Stimulated activated CD8-positive, alpha-beta memory T cell treated with anti-CD3 and anti-CD28 coated beads, Interleukin-4, amount 100 ng/mL, for 4 hours (primary cell): Measurements from ENCODE around the gene WNT11.

ENCODE experiments used
- DNase-seq, 2 donors: peaks; one replicate each; pipeline ENCODE4 v3.0.0-alpha.2; 2020; ENCODE audit warnings: low read depth in 2 of 2, low spot score in 1 of 2

The WNT11 gene

DNA sequence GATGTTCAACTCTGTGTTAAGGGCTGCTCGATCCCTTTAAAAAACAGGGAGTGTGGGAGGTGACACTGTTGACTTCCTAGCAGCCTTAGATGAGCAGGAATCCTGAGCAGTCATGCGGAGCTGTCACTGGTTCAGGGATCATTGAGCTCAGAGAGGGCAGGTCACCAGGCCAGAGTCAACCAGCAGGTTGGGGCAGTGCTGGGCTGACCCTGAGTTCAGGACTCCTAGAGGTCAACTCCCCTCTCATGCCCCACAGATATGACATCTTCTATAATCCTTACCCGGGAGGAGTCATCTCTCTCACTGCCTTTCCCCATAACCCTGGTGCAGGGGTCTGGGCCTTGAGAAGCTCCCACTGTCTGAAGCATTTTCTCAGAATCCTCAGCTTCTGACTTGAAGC is 12.9 kb upstream of the WNT11 start:
- no peak for DNase-seq

DNA sequence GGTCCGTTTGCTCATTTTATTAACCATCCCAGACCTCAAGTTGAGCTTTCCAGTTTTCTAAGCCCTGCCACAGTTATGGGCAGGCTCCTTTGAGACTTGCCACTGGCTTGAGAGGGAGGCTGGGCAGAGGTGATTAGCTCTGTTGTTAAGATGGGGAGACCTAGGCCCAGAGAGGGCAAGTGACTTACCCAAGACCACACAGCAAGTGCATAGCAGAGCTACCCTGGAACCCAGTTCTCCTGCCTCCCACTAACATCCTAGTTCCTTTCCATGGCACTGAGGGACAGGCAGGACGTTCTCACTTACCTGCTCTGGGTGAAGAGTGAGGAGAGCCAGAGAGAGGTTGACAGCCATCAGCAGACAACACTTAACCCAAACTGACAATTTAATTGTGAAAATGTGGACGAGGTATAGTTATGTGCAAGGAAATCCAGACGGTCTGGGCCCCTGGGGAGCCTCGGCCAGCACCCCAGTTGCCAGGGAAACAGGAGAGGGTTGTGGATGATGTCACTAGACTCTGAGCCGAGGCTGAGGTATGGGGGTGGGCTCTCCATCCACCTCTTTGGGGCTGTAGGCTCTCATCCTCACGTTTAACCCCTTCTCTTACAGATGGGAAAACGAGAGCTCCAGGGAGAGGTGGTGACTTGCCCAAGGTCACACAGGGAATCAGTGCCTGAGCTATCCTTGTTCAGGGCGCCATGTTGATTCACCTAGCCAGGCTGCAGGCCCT is 12.3 kb upstream of the WNT11 start:
- no peak for DNase-seq

DNA sequence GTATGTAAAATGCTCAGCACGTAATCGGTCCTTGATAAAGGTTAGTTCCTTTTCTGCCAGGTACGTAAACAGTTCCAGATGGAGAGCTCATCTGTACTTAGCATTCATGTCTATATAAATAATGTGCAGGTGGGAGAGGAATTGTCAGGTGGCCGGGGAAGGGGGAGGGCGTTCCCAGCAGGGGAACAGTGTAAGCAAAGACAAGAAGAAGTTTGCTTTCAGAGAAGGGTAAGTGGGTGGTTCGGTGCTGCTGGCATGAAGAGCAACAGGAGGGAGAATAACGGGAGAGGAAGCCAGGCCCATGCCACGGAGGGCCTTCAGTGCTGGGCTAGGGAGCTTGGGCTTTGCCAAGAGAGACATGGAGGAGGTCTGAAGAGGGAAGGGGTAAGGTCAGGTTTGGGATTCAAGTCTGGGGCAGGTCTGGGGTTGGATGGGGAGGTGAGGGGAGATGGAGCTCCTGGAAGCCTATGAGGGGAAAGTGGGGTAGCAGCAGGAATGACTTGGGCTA is 11.4 kb upstream of the WNT11 start:
- DNase-seq = no peak

DNA sequence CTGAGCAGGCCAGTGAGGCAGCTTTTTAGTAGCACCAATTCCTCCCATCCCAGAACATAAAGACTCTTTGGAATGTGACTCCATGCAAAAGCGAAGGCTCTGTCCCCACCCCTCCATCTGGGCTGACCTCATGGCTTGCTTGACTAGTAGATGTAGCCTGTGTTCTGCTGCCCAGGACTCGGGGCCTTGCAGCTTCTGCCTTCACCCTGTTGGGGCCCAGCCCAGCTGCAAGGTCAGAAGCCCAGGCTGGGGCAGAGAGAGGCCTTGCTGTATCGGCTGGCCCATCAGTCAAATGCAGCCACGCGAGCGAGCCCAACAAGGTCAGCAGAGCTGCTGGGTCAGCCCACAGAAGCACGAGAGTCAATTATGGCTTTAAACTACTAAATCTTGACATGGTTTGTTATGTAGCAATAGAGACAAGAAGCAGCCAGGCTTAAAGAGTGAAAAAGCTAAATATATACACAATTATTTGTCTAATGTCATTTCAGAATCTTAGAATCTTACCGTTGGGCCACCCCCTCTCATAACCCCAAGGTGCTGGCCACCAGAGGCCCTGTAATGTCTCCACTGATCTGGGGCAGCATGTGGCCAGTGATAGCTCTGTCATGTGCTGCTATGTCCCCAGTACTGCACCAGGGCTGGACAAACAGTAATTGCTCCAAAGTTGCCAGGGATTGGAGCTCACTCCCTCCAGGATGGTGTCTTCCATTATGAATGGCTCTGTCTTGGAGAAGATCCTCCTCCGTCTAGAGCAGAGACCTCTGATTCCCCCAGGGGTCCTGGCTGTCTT is 10.4 kb upstream of the WNT11 start:
- no peak for DNase-seq

DNA sequence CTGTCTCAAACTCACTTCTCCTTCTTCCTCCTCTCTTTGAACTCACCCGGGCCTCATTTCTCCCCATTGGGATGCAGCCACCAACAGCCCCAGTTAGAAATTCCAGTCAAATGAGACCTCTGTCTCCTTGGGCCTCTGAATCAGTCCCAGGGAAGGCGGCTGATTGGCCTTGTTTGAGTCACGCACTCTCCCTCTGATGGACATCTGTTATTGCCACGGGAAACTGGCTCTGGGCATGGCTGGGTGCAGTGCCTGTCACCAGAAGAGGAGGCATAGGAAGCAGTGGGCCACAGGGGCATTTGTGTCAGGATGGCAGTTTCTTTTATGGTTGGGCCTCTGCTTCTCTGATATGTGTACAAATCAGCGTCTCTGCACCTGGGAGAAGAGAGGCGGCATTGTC is 9.6 kb upstream of the WNT11 start:
- DNase-seq = no peak

DNA sequence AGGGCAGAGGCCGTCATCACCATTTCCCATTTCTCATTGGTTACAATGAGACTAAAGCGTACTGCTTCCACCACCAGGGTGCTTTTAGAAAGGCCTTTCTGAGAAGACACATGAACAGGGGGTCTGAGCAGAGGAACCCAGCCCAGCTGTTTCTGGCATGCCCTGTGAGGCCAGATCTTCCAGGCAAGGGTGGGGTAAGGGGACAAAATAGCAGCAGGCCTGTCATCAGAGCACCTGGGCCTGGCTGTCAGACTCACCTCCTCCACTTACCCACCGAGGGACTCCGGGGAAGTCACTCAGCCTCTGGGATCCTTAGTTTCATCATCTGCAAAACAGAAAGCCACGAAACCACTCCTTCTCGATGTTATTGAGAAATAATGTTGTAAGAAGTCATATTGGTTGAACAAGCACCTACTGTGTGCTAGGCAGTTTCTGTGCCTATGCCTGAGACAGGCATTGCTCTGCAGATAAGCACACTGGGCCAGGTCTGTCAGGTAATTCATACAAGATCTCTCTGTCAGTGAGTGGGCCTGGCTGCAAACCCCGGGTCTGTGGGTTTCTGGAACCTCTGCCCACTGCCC is 8.8 kb upstream of the WNT11 start:
- DNase-seq = no peak

DNA sequence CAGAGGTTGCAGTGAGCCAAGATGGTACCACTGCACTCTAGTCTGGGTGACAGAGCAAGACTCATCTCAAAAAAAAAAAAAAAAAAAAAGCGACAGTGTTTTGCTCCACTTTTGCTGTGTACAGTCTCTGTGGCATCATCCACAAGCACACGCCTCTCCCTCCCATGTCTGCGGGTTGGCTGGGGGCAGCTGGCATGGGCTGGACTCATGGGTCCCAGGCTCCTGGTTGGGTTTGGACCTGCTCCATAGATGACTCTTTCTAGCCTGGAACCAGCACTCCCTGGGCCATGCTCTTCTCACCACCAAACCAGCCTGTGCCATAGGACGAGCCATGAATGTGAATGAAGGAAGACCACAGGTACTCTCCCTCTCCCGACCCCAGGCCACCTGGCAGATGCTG is 7.9 kb upstream of the WNT11 start:
- DNase-seq = no peak

DNA sequence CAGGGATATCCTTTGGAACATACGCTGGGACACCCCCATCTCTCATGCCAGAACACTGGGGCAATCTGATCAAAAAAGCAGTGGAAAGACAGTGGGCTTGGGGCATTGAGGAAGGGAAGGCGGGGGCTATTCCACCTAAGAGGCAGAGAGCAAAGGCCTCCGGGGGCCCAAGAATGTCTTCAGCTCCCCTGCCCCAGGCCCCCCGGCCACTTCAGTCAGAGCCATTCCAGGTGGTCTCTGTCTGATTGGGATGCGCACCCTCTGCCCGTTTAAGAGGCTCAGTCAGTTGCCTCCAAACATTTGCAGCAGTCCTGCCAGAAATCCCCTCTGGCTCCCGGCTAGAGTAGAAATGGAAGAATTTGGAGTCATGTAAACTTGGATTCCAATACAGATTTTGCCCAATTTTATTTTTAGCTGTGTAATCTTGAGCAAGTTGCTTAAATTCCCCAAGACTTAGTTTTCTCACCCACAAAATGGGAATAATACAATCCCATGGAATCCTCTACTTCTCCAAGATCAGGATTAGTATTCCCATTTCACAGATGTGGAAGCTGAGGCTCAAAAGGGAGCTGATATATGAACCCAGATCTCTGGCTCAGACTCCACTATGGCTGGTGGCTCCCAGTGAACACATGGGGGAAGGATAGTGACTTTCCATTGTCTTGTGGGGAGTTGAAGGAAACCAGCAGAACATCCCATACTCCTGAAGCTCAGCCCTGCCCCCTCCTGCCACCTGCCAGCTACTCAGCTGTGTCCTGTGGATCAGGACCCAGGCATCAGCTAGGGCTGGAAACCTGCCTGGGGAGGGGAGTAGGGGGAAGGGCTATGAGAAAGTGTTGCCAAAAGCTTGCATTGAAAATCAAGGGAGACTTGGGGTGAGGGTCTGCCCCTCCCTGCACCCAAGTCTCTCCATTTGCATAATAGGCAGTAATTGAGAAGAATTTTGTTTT is 6.1 kb upstream of the WNT11 start:
- DNase-seq = no peak

DNA sequence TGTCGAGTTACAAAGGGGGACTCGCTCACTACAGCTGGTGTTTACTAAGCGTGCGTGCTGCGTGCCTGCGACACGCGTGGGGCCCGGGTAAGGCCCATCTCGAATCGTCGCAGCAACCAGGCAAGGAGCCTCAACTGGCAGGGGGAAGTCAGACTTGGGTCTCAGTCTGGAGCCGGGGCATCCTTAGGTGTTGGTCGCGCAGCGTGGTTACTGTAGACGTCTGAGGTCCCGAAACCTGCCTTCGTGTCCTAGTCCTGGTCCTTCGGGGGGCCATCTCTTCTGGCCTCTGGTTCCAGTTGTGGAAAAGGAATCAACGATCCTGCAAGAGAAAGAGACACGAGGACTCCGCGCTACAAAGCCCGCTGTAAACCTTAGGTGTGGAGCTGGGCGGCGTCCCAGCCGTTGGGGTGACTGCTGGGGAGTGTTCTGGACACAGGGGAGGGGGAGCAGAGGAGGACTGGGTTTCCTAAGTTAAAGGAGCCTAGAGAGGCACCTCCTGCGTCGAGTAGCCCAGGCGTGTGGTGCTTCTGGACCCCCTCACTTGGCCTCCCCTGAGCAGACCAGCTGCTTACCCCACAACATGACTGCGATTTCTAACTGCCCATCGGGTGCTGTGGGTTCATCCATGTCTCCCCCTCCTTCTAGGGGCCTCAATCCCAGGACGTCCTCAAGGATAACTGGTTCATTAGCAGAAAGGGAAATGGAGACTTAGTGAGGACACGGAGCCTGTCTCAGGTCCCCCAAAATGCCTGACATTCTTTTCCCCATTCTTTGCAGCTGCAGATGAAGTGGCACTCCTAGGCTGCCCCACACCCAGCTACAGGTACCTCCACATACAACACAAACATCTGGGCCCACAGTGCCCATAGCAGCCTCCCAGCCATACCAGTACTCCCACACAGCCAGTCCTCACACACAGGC is 4.9 kb upstream of the WNT11 start:
- DNase-seq = no peak

DNA sequence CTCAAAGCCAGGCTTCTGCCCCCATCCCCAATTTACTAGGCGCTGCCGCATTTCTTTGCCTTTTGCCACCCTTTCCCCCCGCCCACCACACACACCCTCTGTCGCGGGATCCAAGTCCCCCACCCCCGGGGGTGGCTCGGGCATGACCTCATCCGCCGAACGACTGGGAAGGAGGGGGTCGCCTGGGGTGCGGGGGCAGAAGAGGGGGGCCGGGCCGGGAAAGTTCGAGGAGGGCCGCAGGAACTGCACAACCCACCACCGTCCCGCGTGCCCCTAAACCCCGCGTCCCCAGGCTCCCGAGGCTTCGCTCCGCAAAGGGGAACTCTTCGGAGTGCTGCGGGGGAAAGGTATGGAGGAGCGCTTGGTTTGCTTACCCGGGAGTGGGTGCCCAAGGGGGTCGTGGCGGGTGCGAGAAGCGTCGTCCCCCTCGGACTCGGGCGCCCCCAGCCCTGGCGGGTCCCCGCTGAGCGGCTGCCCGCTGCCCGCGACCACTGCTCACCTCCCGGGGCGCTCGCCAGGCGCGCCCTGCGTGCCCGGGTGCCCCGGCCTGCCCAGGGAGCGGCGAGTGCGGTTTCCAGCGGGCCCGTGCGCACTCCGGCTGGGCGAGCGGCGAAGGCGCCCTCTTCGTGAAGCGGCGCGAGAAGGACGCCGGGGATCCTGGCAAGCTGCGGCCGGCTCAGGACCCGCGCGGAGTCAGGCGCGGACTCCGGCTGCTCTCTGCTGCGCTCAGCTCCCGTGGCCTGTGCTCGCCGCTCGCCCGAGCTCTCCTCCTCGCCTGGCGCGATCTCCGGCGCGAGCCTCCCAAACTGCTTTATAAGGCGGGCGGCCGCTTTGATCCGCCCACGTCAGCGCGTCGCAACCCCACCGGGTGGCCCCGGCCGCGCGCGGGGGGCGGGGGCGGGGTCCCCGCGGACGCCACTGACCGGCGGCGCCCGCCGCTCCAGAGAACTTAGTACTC is 4.0 kb upstream of the WNT11 start:
- DNase-seq = no peak

DNA sequence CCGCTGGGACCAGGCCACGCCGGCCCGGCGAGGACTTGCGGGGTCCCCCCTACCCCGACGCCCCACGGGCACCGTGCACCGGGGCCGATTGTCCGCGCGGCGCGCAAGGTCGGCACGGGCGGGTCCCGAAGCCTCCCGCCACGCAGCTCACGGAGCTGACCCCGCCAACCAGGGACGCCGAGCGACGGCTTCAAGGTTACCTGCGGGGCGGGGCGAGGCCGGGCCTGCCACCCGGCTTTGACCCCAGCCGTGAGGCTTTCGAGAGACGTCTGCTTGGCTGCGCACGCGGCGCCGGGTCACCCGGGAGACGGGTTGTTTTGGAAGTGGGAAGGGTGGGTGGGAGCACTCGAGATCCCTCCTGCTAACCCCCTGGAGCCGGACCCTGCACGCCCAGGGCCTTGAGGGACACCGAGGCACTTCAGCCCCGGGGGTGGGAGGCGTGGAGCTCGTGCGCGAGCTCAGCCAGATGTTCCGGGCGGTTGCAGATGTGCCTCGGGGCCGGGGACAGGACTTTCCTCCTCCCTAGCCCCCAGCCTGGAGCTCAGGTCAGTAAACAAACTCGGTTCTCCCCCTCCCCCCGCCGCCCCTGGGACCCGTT is 3.2 kb upstream of the WNT11 start:
- no peak for DNase-seq

DNA sequence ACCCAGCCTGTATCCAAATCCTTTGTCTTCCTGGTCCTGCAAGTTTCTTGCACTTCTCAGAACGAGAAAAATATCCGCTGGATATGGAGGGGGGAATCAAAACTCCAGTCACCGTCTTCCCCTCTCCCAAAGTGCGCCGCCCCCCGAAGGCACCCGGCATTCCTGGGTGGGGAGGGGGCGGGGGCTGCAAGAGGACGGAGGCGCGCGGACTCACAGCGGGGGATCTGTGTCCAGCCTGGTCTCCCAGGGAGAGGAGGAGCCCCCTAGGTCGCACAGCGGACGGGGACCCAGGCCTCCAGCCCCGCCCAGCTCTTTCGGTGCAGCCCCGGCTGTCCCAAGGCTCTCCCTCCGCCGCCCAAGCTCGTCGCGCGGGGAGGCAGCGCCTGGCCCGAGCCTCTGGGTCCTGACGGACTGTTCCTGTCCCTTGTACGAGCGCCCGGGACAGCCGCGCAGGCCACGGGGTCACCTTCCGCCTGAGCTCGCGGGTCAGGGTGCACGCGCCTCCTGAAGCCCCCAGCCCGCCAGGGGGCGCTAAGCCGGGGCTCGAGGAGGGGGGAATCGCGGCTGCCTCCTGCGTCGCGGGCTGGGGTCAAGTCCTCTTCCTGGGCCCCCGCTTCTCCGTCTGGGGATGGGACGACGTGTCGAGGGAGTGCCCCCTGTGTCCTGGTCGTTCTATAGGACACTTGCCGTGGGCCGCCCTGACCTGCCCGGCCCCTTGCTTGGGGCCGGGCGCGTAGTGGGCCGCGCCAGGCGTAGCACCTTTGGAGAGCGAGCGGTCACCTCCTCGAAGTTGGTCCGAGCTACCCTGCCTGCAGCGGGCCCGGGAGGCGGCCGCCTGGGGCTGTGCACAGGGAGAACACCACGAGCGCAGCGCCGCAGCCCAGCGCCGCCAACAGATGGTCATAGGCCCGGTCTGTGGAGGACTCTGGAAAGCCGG is 2.4 kb upstream of the WNT11 start:
- DNase-seq = peak; percentile 43 to 62

DNA sequence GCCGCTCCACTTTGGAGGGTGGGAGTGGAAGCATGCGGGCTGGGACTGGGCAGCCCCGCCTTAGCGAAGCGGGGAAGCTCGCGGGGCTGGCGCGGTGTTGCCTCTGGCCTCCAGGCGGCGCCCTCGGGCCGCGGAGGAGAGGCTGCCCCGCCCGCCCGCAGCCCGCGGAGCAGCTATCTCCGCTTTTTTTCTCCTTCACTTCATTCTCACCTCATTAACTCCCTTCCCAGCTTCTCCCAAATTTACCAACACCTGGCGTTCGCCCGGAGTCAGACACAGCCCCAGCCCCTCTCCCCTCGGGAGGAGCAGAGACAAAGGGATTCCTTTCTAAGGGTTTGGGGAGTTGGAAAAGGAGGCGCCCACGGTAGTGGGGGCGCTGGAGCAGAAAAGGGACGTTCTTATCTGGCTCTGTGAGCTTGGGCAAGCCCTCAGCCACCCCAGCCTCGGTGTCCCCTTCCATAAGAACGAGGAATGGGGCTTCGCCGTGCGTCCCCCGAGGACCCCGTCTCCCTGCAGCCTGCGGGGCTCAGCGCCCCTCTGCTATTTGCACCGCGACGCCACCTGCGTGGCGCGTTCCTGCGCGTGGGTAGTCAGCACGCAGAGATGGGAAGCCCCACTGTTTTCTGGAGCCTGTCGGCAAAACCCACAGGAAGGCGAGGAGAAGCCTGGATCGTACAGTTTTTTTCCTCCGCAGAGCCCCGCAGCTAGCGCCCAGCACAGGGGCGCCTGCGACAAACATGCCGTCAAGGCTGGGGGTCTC is 1.5 kb upstream of the WNT11 start:
- peak; percentile 40 to 46 for DNase-seq

DNA sequence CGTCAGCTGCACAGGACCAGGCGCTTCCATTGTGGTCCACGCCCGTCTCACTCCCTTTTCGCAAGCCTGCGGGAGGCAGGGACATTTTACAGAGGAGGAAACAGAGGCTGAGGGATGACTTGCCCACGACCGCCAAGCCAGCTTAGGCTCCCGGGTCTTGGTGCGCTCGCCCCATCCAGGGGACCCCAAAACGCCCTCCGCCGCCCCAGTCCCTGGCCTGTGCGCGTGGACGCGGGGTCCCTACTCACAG is 300 bp downstream of the WNT11 start:
- no peak for DNase-seq

DNA sequence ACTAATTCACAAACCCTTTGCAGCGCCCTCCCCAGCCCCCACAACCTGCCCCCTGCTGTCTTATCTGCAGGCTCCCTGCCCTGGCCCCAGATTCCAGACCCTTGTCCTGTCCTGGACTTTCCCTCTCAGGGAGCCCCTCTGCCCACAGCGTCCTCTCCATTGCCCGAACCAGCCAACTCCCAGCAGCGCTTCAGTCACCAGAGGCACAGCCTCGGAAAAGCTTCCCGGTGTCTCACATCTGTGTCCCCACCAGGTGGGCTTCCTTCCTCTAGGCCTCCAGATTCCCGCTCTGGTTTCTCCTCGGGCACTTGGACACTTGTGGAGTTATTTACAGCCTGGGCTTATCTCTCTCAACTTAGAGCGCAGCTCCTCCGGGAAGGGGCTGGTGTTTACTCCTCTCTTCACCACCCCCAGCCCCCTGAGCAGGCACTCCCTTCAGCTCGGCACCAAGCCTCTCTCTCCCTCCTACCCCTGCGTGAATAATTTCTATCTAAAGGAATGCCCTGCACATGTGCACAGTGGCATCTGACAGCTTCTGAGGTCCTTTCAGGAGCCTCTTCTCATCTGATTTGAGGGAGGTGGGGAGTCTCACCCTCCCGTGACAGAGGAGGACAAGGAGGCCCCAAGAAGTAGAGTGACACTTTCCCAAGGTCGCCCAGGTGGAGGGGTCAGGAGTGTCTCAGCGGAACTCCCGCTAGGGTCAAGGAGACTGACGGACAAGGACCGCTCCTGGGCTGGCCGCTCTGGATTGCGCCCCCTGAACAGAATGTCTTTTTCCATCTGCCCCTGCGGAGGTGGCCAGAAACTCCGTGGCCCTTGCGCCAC is 838 bp downstream of the WNT11 start:
- no peak for DNase-seq

DNA sequence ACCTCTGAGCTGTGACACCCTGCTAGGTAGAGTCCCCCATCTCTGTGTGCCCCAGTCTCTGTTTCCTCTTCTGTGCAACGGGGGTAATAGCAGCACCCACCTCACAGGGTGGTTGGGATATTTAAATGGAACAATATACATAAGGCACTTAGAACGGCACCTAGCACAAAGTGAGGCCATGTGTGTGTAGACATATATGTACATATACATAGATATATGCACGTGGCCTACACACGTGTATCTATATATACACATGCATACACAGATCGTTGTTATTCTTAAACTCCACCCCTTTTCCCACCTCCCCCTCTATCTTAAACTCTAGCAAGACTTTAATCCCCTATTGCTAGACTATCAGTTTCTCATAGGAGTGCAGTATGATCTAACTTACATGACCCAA is 2.4 kb downstream of the WNT11 start:
- no peak for DNase-seq
